Stimulated activated CD8-positive, alpha-beta memory T cell treated with anti-CD3 and anti-CD28 coated beads, Interleukin-15, amount 100 ng/mL, for 4 hours (primary cell): ENCODE data around the gene EPB41L2.

ENCODE experiments used
- DNase-seq, 2 donors: peaks; one replicate each; pipeline ENCODE4 v3.0.0-alpha.2; 2020; ENCODE audit warnings: low read depth in 2 of 2

EPB41L2 gene

GRCh38 chr6:130908958-130909357 lies 154.1 kb downstream of the EPB41L2 start:
- no peak for DNase-seq

- DNase-seq: no peak
Observed at GRCh38 chr6:130908188-130908587, 154.9 kb downstream of the EPB41L2 start.

- no peak for DNase-seq
Observed at GRCh38 chr6:130907687-130908086, 155.4 kb downstream of the EPB41L2 start.

GRCh38 chr6:130906736-130907381 lies 156.2 kb downstream of the EPB41L2 start:
- DNase-seq: no peak

GRCh38 chr6:130903602-130904001 lies 159.4 kb downstream of the EPB41L2 start:
- no peak for DNase-seq

- DNase-seq: no peak
Observed at GRCh38 chr6:130903007-130903406, 160.0 kb downstream of the EPB41L2 start.

- DNase-seq: no peak
Observed at GRCh38 chr6:130900913-130901312, 162.1 kb downstream of the EPB41L2 start.

- DNase-seq: no peak
Observed at GRCh38 chr6:130896249-130896648, 166.8 kb downstream of the EPB41L2 start.

GRCh38 chr6:130895516-130895915 lies 167.5 kb downstream of the EPB41L2 start:
- DNase-seq: no peak

GRCh38 chr6:130893766-130894165 lies 169.3 kb downstream of the EPB41L2 start:
- DNase-seq: no peak

GRCh38 chr6:130893277-130893676 lies 169.8 kb downstream of the EPB41L2 start:
- DNase-seq: no peak

GRCh38 chr6:130890521-130890971 lies 172.5 kb downstream of the EPB41L2 start:
- no peak for DNase-seq

- no peak for DNase-seq
Observed at GRCh38 chr6:130889423-130889822, 173.6 kb downstream of the EPB41L2 start.

- DNase-seq: no peak
Observed at GRCh38 chr6:130888246-130888645, 174.8 kb downstream of the EPB41L2 start.

GRCh38 chr6:130886966-130887365 lies 176.1 kb downstream of the EPB41L2 start:
- no peak for DNase-seq

- peak; percentile 4 to 54 for DNase-seq
Observed at GRCh38 chr6:130885392-130886192, 177.5 kb downstream of the EPB41L2 start.

GRCh38 chr6:130882370-130882769 lies 180.7 kb downstream of the EPB41L2 start:
- no peak for DNase-seq

GRCh38 chr6:130879826-130880225 lies 183.2 kb downstream of the EPB41L2 start:
- DNase-seq: no peak

GRCh38 chr6:130873746-130874145 lies 189.3 kb downstream of the EPB41L2 start:
- DNase-seq: no peak

- peak in 1 of 2 donors; percentile 38 for DNase-seq
Observed at GRCh38 chr6:130872250-130873095, 190.6 kb downstream of the EPB41L2 start.

GRCh38 chr6:130870179-130870880 lies 192.7 kb downstream of the EPB41L2 start:
- no peak for DNase-seq

- no peak for DNase-seq
Observed at GRCh38 chr6:130869681-130870080, 193.4 kb downstream of the EPB41L2 start.
